Stimulated activated CD8-positive, alpha-beta memory T cell treated with anti-CD3 and anti-CD28 coated beads, Interleukin-7, amount 100 ng/mL, for 48 hours (primary cell): ENCODE measurements around the gene PDCD5.

ENCODE experiments used
- DNase-seq, 2 donors: peaks; one replicate each; pipeline ENCODE4 v3.0.0-alpha.2; 2020; ENCODE audit warnings: low read depth in 1 of 2; ENCODE audit errors: extremely low read depth in 1 of 2

Gene PDCD5

DNA sequence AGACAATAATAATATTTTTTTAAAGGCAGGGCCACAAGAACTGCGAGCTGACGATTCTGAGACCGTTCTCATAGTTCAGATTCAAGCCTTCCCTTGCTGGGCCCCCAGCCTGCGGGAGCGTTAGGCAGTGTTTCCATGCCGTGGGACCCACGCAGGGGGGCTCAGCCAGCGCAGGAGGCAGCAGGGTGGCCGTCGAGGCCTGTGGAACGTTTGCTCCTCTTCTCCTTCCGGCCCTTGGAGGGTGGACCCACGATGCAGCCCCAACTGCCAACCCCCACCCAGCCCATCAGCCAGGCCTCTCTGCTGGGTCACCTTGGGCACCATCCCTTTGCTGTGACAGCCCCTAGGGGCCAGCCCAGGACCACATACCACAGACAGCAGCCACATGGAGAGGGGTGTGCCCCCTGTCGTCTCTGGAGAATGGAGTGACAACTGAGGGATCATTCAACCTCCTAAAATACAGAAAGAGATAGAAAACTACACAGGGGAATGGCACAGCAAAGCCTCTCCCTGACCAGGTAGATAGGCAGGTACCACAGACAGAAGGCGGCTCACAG, 46.8 kb downstream of the PDCD5 start:
- no peak for DNase-seq

DNA sequence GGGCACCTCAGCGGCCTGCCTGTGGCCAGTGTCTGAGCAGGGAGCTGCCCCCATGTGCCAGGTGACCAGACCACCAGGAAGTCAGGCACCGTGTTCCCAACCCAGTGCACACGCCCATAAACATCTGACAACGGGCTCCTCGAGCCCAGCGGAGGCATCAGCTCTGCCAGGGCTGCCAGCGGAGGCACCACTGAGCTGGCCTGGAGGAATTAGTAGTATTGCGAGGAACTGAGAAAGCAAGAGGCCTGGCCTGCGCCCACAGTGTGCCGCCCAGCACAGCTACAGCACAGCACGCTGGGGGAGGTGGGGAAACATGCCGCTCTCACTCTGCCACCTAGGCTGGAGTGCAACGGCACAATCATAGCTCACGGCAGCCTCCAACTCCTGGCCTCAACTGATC, 49.3 kb downstream of the PDCD5 start:
- no peak for DNase-seq

GRCh38 chr19:32631381-32631780, 50.4 kb downstream of the PDCD5 start:
- no peak for DNase-seq
